ENCODE measurements around the gene KISS1R.

KISS1R gene

DNA sequence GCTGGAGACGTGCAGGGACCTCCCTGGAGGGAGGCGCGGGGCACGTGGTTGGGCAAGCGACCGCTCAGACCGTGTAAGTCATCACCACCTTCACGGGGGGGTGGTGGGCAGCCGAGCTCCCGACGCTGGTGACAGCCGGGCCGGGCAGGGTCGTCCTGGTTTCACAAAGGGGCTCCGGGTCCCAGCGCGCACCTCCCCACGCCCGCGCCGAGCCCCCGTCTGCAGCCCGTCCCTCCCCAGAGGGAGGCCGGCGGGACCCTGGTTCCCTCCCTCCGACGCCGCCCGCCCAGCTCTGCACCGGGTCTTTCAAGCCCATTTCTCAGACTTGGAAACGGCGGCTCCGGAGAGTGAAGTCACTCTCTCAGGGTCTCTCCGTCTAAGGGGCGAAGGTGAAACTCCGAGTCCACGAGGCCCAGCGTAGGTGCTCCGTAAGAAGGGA, 8.0 kb downstream of the KISS1R start:
- no peak for DNase-seq

DNA sequence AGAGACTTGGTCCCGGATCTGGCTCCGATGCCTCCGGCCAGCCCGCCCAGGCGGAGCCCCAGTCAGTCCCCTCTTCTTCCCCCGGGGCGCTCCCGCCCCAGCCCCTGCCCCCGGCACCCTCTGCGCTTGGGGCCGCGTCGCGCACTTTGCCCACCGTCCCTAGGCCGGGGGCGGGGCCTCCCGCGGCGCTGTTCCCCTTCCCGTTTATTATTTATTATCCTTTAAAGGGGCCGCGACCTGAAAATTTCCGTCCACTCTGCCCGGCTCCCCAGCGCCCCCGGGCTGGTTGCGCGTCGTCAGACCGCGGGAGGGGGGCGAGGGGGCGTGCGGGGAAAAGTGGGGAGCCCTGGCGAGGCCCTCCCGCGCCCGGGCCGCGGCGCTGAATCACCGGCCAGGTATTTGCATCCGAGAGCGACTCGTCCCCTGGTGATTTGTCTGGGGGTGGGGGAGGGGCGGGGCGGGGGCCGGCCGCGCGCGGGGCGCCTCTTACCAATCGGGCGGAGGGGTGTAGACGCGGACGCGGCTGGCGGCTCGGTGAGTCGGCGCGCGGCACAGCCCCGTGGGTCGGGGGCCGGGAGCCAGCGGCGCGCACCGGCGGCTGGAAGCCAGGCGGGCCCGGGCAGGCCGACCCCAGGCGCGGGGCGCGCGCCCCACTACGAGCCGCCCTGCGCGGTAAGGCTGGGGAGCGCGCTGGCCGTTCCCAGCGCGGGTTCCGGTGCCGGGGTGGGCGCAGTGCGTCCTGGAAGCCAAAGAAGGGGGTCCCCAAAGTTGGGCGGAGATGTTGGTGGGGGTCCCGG, 8.6 kb downstream of the KISS1R start, which contains the start of gene ARID3A:
Gene ARID3A, plus strand, starts transcription at position 510 of the 797 bp plus-strand sequence. CDS start 3,494 bp downstream, outside the sequence.
- DNase-seq, result peak; percentile 77

DNA sequence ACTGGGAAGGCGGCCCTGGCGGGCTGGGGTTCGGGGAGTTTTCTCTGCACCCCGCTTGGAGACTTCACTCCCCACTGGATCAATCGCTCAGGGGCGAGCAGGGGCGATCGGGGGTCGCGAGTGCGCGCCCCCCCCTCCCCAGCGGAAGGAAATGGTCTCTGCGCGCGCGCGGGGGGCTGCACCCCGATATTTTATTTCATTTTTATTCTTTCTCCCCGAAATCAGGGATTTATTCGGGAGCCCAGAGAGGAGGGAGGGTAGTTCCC, 9.1 kb downstream of the KISS1R start:
- DNase-seq, result no peak

DNA sequence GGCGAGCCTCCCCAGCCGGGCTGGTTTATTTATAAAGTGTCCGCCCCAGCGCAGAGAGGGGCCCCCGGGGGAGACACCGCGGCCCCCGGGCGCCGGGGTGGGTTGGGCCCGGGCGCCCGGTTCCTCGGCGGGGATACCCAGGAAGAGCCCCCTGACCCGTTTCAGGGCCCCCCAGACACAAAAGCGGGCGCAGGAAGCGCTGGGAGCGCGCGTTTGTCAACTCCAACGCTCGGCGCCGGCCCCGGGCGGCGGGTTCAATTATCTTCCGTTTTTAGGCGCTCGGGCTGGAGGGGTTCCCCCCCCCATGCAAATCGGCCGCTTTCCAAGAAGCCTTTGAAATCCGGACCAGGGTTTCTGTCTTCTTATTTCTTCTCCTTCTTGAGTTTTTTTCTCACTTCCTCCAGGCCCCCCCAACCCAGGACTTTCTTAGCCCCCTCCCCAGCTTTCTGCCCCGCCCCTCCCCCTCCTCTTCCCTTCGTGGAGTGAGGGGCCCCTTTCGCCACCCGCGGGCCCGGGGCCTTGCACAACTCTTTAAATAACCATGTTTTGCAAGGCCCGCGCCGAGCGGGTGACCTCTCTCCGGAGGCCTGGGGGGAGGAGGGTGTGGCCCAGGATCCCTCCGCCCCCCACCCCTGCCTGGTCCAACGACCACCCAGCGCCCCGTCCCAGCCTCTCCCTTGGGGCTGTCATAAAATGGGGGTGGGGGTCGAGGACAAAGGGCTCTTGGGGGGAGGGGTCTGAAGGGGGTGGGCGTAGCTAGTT, 9.6 kb downstream of the KISS1R start:
- DNase-seq, result no peak

DNA sequence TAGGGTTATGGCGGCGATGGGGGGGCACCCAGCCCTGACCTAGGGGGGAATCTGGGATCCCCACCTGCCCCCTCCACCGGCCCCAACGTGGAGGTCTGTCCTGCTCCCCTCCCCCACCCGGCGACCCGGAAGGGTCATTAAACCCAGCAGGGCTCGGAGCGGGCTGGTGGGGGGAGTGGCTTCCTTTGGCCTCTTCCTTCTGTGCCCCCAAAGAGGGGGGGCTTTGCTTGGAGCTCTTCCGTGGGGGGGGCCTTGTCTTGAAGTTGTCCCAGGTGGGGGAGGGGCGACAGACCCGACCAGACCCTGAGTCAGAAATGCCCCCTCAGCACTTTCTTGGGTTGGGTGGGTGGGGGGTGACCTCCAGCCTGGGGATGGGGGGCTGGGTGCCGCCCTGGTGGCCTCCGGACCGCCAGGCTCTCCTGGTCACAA, 10.2 kb downstream of the KISS1R start:
- no peak for DNase-seq

DNA sequence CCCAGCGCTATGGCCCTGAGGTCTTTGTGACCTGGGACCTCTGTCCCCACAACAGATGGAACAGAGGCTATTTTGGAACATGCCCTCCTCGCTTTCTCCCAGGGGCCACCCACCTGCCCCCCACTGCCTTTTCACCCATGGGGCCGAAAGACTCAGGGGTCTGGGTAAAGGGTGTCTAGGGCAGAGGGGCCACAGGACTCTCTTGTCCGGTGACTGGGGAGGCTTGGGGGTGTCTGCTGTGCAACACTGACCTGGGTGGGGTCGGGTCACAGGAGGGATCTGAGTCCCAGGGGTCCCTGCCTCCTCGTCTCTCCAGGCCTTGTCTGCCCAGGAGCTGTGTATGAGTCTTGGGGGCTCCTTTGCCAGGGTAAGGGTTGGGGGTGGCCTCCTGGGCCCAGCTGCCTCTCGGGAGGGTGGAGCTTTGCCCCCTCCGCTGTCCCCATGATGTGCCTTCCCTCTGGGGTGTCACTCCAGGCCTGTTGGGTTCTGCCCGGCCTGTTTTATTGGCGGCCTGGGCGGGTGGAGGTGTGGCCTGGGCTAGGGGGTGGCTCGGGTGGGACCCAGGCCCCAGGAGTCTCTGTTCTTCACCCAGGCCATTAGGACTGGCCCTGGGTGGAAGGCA, 10.8 kb downstream of the KISS1R start:
- no peak for DNase-seq

DNA sequence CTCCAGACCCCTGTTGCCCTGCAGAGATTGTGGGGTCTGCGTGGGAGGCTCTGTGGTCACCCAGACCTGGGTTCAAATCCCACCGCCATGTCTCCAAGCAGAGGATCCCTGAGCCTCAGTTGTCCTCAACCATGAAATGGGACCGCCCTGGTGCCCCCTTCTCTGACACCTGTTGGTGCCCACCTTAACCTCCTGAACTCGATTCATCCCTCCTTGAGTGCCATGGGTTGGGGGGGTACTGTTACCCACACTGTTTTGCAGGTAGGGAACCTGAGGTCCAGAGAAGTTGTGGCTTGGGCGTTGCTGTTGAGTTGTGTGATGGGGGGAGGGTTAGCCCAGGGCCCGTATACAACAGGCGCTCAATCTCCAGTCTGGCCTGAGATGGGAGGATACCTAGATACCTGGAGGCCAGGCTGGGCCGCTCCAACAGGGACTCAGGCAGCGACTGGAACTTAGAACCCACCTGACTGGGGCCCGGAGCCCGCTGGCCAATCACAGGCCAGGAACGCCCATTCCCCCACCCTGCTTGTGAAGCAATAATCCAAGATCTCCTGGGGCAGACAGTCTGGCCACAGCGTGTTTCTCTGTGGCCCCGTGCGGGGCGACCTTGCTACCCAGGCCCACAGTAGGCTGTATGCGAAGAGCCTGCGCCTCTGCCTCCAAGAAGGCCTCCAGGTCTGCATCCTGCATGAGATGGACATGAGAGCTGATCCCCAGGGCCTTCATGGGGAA, 11.5 kb downstream of the KISS1R start:
- no peak for DNase-seq

DNA sequence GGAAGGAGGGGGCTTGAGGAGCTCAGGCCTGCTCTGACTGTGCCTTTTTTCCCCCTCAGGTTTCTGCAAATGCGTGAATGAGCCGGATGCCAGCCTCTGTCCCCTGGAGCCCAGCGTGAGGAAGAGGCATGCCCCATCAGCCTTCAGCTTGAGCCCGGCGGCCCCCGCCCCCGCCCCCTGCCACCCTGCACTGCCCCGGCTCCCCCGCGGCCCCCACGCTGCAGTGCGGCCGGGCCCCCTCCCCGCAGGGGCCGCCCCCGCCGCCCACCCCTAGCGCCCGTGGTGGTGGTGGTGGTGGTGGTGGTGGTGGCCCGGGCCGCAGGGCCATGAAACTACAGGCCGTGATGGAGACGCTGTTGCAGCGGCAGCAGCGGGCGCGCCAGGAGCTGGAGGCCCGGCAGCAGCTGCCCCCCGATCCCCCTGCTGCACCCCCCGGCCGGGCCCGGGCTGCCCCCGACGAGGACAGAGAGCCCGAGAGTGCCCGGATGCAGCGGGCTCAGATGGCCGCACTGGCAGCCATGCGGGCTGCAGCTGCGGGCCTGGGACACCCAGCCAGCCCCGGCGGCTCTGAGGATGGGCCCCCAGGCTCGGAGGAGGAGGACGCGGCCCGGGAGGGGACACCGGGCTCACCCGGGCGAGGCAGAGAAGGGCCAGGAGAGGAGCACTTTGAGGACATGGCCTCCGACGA, 12.2 kb downstream of the KISS1R start:
- no peak for DNase-seq

DNA sequence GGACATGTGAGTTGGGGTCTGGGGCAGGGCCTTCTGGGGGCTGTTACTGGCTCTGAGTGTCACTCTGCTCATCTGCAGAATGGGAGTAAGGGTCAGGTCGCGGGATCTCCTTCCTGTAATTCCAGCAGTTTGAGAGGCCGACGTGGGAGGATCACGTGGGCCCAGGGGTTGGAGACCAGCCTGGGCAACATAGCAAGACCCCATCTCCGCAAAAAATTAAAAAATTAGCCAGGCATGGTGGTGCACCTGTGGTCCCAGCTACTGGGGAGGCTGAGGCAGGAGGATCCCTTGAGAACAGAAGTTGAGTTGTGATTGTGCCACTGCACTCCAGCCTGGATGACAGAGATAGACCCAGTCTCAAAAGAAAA, 12.7 kb downstream of the KISS1R start:
- DNase-seq, result no peak

DNA sequence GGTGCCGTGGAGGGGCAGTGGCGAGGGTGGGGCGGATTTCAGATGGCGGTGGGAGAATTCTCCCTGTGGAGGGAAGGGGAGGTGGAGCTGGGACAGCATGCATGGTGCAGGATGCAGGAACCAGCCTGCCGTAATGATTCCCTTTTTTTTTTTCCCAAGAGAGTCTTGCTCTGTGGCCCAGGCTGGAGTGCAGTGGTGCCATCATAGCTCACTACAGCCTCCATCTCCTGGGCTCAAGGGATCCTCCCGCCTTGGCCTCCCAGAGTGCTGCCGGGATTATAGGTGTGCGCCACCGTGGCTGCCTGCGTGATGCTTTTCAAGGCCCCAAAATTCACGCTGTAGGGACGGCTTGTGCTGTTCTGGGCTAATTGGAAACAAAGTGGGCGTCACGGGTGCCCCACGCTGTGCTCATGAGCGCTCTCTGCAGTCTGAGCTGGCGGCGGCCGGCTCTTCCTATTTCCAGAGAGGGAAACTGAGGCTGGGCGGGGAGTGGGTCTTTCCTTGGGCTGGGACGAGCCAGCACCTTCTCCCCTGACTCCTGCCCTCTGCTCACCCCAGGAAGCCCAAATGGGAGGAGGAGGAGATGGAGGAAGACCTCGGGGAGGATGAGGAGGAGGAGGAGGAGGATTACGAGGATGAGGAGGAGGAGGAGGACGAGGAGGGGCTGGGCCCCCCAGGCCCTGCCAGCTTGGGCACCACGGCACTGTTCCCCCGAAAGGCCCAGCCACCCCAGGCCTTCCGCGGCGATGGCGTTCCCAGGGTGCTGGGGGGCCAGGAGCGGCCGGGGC, 14.9 kb downstream of the KISS1R start:
- DNase-seq, result no peak

DNA sequence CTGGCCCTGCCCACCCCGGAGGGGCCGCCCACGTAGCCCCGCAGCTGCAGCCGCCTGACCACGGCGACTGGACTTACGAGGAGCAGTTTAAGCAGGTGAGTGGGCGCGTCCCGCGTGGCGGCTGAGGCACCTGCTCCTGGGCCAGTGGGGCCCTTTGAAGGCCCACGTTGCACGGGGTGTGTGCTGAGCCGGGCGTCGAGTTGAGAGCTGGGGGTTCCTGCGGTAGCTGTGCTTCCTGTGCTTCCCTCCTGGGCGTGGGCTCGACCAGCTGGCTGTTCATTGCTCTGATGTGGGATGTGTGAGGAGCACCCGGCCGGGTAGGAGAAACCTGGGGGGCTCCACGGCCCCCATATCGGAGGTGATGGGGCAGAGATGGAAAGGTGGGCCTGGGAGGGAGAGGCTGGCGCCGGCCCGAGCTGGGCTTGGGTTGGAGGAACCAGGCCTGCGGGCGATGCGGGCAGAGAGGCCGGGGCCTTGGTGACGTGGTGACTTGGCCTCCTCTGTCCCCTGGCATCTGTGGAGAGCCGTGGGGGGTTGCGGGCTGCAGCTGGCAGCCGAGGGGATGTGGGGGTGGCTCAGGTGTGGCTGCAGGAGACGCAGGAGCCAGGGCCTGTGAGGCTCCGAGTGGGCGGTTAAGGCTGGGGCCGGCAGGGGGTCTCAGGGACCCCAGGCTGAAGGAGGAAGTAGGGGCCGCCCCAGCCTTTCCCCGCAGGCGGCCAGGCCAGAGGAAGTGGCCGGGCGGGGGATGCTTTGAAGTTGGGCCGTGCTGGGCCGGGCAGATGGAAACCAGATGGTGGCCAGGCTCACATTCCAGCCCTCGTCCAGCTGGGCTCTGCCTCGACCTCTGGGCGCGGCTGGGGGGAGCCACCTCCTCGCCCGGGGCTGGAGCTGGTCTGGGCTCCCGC, 15.8 kb downstream of the KISS1R start:
- peak; percentile 40 for DNase-seq

DNA sequence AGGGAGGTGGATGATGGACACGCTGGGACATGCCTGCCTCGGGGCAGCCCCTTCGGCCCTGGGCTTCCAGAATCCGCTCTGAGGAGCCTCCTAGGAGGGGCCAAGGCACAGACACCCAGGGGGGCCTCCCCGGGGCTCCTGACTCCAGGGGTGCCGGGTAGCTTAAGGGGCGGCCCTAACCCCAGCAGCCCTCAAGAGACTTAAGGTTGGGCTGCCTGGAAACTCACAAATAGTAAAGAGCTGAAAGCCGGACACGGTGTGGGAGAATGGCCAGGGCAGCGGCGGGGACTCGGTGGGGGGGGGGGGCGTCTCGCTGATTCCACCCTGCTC, 16.4 kb downstream of the KISS1R start:
- no peak for DNase-seq

DNA sequence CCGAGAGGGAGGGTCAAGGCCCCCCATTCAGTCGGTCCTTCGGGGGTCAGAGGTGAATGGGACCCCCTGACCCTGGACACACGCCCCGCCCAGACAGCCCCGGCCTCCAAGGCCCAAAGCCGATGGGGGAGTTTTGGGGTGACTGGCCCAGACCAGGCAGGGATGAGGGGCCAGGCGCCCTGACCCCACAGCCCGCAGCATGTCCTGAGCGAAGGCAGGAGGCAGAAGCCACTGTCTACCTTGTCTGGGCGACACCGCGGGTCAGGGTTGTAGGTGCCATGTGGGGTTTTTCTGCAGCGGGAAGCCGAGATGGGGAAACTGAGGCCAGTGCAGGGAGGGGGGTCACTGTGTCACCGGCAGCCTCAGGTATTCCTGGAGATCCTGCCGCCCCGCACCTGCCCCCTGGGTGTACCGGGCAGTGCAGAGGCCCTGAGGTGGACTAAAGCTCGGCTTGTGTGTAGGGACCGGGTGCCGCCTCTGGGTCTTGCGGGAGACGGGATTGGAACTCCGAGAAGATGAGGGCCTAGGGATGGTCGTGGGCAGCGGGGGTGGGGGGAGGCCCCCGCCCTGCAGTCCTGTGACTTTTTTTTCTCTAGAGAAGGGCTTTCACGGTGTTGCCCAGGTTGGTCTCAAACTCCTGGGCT, 17.2 kb downstream of the KISS1R start:
- DNase-seq, result no peak

DNA sequence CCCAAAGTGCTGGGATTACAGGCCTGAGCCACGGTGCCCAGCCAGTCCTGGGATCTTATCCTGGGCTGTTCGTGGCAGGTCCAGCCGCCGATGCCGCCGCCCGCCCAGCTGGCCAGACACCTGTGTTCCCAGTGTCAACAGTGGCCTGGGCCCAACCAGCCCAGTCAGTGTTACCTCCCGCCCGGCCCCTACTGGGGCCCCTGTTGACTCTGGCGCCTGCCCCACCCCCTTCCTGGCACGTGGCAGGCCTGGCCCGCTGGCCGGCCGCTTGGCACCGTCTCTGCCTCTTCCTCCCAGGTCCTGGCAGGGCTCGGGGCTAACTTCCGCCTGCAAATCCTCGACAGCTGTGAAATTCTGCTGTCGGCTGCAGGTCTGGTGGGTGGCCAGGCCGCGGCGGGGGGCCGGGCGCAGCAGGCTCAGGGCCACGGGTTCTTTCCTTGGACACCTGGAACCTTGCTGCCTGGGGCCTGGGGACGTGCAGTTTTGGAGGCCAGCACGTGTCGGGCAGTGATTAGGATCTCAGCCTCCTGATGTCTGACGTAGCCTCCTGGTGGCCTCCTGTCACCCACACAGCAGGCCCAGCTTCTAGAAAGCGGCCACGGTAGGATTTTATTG, 17.8 kb downstream of the KISS1R start:
- no peak for DNase-seq

DNA sequence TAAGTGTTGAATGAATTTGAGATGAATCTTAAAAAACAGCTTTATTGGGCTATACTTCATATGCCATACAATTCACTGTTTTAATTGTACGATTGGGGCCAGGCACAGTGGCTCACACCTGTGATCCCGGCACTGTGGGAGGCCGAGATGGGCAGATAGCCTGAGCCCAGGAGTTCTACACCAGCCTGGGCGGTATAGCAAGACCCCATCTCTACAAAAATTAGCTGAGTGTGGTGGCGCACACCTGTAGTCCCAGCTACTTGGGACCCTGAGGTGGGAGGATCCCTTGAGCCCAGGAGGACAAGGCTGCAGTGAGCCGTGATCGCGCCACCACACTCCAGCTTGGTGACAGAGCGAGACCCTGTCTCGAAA, 19.0 kb downstream of the KISS1R start:
- no peak for DNase-seq

DNA sequence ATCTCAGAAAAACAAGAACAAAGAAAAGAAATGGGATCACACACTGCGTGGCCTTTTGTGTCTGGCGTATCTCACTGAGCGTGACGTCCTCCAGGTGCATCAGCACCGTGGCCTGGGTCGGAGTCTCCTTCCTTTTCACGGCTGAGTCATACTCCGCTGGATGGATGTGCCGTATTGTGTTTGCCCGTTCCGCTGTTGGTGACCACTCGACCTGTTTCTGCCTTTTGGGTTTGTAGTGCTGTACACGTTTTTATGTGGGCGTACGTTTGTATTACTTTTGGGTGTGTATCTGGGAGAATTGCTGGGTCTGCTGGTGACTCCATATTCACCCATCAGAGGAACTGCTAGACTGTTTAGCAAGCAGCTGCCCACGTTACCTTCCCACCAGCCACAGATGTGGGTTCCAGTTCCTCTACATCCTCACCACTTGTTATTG, 20.1 kb downstream of the KISS1R start:
- DNase-seq, result peak; percentile 48

DNA sequence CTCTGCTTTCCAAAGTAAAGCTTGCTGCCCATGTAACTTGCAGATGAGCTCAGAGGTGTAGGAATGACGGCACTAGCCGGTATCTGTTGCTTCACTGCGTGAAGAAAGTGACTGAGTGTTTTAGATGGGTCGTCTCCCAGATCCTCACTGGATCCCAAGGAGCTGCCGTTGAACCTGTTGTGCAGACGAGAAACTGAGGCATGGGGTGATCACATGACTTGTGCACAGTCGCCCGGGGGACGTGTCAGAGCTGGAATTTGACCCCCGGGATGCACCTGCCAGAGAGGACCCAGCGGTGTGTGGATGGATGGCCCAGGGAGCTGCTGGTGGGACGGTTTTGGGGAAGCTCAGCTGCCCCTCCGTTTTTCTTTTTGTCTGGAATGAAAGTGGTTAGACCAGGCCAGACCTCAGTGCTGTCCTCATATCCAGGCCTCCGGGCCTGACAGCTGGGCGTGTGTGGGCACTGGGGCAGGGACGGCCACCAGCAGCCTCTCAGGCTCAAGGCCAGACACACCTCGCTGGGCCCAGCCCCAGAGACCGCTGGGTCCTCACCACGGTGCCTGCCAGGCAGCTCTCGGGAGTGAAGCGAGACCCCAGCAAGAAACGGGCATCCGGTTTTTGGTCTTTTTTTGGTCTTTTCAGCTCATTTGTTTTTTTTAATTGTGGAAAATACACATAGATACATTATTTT, 21.2 kb downstream of the KISS1R start:
- DNase-seq, result no peak

DNA sequence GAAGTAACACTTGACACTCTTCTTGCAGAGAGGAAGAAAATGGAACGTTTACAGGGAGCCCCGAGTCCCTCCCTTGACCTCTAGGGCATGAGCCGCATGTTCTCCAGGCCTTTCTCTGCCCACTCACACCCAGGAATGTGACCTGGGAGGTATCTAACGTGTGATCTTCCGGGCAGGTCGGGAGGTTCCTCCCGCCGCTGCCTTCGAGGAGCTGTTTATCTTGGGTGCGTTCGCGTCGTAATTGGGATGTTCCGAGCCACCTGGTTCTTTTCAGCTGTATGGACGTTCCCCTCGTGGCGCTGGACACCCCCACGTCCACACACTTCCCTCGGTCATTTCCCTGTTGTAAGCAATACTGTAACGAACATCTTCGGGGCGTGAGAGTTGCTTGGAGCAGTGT, 22.3 kb downstream of the KISS1R start:
- no peak for DNase-seq

DNA sequence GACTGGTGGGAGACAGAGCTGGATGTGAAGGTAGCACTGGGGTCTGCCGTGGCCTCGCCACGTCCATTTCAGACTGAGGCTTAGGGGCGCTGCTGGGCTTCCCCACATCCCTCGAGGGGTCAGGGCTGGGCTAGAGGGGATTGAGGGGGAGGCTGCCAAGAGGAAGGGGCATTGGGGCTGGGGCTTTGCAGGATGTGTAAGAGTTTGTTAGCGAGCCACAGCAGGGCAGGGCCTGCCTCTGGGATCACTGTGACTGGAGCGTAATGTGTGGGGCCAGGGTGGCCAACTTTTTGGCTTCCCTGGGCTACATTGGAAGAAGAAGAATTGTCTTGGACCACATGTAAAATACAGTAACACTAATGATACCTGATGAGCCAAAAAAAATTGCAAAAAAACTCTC, 22.8 kb downstream of the KISS1R start:
- DNase-seq, result no peak
